Hematopoietic multipotent progenitor cell (in vitro differentiated cells): Measurements from ENCODE around the gene PDE3B. TPM values are rescaled to one million over a fixed set of nuclear protein-coding genes. Genes with fewer than 3 reads are reported as not detected.
"Not testable (repeated sequence)": the region's sequence is repeated elsewhere in the genome, so short reads cannot be mapped to it uniquely, and the experiment has no call there.

Experiments
- DNase-seq, 3 donors: peaks; one replicate each; pipeline ENCODE4 v3.0.0-alpha.2; 2011 to 2015; ENCODE audit warnings: low read depth in 2 of 3, low spot score in 2 of 3
- total RNA-seq: library from RNA; depleted of rRNA; stranded (reverse); fragments of >200 nt; gene quantifications from one replicate; pipeline ENCODE4 v1.2.3, GENCODE V29; 2012

PDE3B gene
- total RNA-seq, 1 donor, result 2.4 TPM

- DNase-seq, result peak in 2 of 3 donors; percentile 17 to 48
Observed at GRCh38 chr11:14789879-14790484, 146.4 kb downstream of the PDE3B start.

GRCh38 chr11:14793546-14793945 lies 149.9 kb downstream of the PDE3B start:
- no peak for DNase-seq

GRCh38 chr11:14796028-14796427 lies 152.4 kb downstream of the PDE3B start:
- not testable (repeated sequence) for DNase-seq

- DNase-seq, result no peak
Observed at GRCh38 chr11:14803846-14804245, 160.2 kb downstream of the PDE3B start.

GRCh38 chr11:14809466-14809865 lies 165.9 kb downstream of the PDE3B start:
- DNase-seq, result no peak

- no peak for DNase-seq
Observed at GRCh38 chr11:14812757-14813156, 169.2 kb downstream of the PDE3B start.

GRCh38 chr11:14813516-14813915 lies 169.9 kb downstream of the PDE3B start:
- no peak for DNase-seq

GRCh38 chr11:14818779-14819178 lies 175.2 kb downstream of the PDE3B start:
- no peak for DNase-seq

GRCh38 chr11:14819596-14819995 lies 176.0 kb downstream of the PDE3B start:
- DNase-seq, result no peak

- DNase-seq, result no peak
Observed at GRCh38 chr11:14821031-14821430, 177.4 kb downstream of the PDE3B start.

- no peak for DNase-seq
Observed at GRCh38 chr11:14826600-14826999, 183.0 kb downstream of the PDE3B start.

GRCh38 chr11:14835496-14836492 lies 192.2 kb downstream of the PDE3B start:
- no peak for DNase-seq

GRCh38 chr11:14842002-14842401 lies 198.4 kb downstream of the PDE3B start:
- DNase-seq, result no peak

- no peak for DNase-seq
Observed at GRCh38 chr11:14852571-14853177, 209.1 kb downstream of the PDE3B start.

GRCh38 chr11:14854057-14854456 lies 210.5 kb downstream of the PDE3B start:
- no peak for DNase-seq

- DNase-seq, result no peak
Observed at GRCh38 chr11:14855890-14856289, 212.3 kb downstream of the PDE3B start.

GRCh38 chr11:14857621-14858020 lies 214.0 kb downstream of the PDE3B start:
- DNase-seq, result no peak

- no peak for DNase-seq
Observed at GRCh38 chr11:14858404-14858803, 214.8 kb downstream of the PDE3B start.

GRCh38 chr11:14860511-14860910 lies 216.9 kb downstream of the PDE3B start:
- DNase-seq, result no peak

GRCh38 chr11:14861680-14862079 lies 218.1 kb downstream of the PDE3B start:
- DNase-seq, result no peak

GRCh38 chr11:14863775-14864174 lies 220.2 kb downstream of the PDE3B start:
- not testable (repeated sequence) for DNase-seq
